Tibial artery (tissue), 4 donors: Measurements from ENCODE around the gene CRYGC.

ENCODE experiments used
- DNase-seq, 2 donors: peaks; one replicate each; pipeline ENCODE4 v3.0.0-alpha.2; 2019
- H3K27ac ChIP-seq, 2 donors: fragments of 200-600 bp; sonication (generic) in 1 of 2; 1 replicate in 1 of 2; 2 replicates in 1 of 2; pipeline ENCODE4 v1.5.1; 2018 to 2019; ENCODE audit warnings: mild to moderate bottlenecking in 1 of 2
- H3K27me3 ChIP-seq, 2 donors: fragments of 200-600 bp; sonication (generic) in 1 of 2; one replicate each; pipeline versions ENCODE4 v1.5.1 to v1.6.0; 2016 to 2019
- H3K36me3 ChIP-seq, 3 donors: fragments of 200-600 bp; sonication (generic) in 2 of 3; one replicate each; pipeline ENCODE4 v1.5.1; 2016 to 2019; ENCODE audit warnings: mild to moderate bottlenecking in 2 of 3
- H3K4me1 ChIP-seq, 4 donors: fragments of 200-600 bp; sonication (generic) in 2 of 4; 1 replicate in 3 of 4; 2 replicates in 1 of 4; pipeline ENCODE4 v1.5.1; 2016 to 2019
- H3K4me3 ChIP-seq, 2 donors: fragments of 200-600 bp; sonication (generic) in 1 of 2; 1 replicate in 1 of 2; 2 replicates in 1 of 2; pipeline ENCODE4 v1.5.1; 2018 to 2019; ENCODE audit warnings: mild to moderate bottlenecking in 2 of 2
- H3K9me3 ChIP-seq, 3 donors: fragments of 200-600 bp; sonication (generic) in 1 of 3; one replicate each; pipeline ENCODE4 v1.5.1; 2016 to 2019
- intact Hi-C: fragments of 100-400 bp; cut with DNase I; formaldehyde crosslinking; loops from one replicate; pipeline ENCODE4 v1.15.0; 2023; ENCODE audit warnings: low total_unique reads
- TF ChIP-seq, protein P1 (sequence below), 2 experiments: fragments of 200-600 bp in 1 of 2; fragments of 450-650 bp in 1 of 2; IDR thresholded peaks; one replicate each; pipeline ENCODE4 v1.5.1; 2017 to 2019; ENCODE audit warnings: antibody characterized with exemption in 2 of 2, mild to moderate bottlenecking in 1 of 2, moderate library complexity in 1 of 2

CRYGC gene, protein sequence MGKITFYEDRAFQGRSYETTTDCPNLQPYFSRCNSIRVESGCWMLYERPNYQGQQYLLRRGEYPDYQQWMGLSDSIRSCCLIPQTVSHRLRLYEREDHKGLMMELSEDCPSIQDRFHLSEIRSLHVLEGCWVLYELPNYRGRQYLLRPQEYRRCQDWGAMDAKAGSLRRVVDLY

DNA sequence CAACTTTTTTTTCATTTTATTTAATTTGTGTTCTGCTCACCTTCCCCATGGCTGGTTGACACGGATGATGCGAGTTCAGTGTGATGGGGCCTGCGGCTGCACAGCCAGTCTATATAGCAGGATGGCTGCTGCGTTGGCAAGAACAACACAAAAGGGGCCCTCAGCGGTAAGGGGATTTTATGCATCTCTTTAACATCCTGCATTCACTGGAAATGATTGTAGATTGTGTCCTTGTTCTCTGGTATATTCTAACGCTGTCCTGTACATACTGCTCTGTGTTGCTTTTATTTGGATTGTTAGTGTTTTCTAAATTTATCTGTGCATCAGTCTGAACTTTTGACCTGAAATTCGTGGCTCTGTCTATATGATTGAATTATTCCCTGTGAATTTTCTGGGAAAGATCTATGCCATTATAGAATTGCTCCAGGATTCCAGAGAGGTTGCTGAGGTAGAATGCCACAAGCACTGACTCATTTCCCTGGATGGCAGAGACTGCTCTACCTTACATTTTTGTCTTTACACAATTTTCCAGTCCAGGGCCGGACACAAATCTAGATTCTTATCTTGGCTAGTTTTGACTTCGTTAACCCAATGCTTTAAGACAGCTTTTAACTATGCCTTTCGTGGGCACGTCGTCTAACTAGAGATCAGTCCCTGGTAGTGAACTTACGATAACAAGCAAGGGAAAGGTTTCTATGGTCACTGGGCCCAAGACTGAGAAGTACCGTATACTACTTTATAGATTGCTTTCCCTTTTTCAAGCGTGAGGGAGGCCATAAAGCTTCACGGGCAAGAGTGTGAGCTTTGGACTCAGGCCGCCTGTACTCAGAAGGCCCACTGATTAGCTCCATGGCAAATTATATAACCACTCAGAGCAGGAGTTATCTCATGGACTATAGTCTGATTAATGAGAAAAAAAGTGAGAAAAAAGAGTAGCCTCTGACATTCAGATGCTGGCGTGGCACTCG, at the start of gene CRYGC:
Gene CRYGC (minus strand): TSS at position 85 of the 968 bp plus-strand sequence. CDS start 36 bp downstream, at position 49.
- H3K4me1 ChIP-seq = no peaks in the 10 kb centered on the region
- H3K27ac ChIP-seq = no peak within 1 kb of the TSS
- no peaks in the 10 kb centered on the region for H3K36me3 ChIP-seq
- TF ChIP-seq, protein P1, sequence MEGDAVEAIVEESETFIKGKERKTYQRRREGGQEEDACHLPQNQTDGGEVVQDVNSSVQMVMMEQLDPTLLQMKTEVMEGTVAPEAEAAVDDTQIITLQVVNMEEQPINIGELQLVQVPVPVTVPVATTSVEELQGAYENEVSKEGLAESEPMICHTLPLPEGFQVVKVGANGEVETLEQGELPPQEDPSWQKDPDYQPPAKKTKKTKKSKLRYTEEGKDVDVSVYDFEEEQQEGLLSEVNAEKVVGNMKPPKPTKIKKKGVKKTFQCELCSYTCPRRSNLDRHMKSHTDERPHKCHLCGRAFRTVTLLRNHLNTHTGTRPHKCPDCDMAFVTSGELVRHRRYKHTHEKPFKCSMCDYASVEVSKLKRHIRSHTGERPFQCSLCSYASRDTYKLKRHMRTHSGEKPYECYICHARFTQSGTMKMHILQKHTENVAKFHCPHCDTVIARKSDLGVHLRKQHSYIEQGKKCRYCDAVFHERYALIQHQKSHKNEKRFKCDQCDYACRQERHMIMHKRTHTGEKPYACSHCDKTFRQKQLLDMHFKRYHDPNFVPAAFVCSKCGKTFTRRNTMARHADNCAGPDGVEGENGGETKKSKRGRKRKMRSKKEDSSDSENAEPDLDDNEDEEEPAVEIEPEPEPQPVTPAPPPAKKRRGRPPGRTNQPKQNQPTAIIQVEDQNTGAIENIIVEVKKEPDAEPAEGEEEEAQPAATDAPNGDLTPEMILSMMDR (IDR thresholded peaks at IDR 0.05) = no peak
- no peak for DNase-seq
- H3K27me3 ChIP-seq = peaks cover 0 to 4% of the 10 kb centered on the region in 2 donors
- H3K4me3 ChIP-seq = no peak within 1 kb of the TSS
- intact Hi-C loops = no loop called here
- H3K9me3 ChIP-seq = no peaks in the 10 kb centered on the region

DNA sequence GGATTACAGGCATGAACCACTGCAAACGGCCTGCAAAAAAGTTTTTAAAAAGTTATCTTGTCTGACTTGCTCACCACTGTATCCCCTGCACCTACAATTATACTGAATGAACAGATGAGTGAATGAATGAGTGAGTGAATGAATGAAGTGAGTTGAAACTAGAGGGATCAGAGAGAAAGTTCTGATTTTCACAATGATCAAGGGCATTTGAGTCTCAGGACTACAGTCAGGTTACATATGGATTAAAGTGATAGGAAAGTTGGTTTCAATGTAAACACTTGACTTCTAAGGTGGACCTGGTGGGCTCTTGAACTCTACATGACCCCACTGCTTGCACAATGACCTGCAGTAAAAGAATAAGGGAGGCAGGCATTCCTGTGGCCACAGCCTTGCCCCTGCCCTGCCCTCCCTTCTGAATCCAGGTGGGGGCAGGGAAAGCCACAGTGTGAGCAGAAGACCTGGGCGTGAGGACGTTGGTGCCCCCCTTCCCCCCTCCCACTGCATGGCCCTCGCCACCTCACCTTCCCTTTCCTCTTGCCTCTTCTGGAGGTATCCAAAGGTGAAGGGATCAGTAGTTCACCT, 49.5 kb upstream of the CRYGC start:
- Histone ChIP-seq H3K27me3 (no peaks in the 10 kb centered on the region), H3K27ac (no peak overlapping the region), H3K36me3 (no peaks in the 10 kb centered on the region), H3K4me3 (no peak overlapping the region), H3K4me1 (no peaks in the 10 kb centered on the region), H3K9me3 (no peaks in the 10 kb centered on the region)
- DNase-seq = no peak
- intact Hi-C loops = loop anchor here (10.0 kb wide), 1 partner anchor 76 kb away; the partner anchor contains the start of gene IDH1
- TF ChIP-seq, protein P1 (IDR thresholded peaks at IDR 0.05) = no peak

DNA sequence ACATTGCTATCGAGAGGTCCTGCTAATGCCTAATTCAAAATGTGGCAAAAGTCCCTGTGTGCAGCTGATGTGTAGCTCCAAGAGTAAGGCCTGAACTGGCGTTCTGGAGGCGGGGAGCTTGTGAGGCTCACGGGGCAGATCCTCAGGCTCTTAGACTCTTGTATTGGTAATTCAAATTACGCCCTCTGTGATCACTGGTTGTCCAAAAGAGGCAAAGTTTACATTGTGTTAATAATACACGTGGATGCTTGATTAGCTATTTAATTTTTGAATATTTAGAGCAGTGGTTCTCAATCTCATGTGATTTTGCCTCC, 46.2 kb upstream of the CRYGC start:
- H3K27me3 ChIP-seq = no peaks in the 10 kb centered on the region
- H3K9me3 ChIP-seq = no peaks in the 10 kb centered on the region
- intact Hi-C loops = loop anchor here (10.0 kb wide), 1 partner anchor 79 kb away; the partner anchor contains the start of gene IDH1

DNA sequence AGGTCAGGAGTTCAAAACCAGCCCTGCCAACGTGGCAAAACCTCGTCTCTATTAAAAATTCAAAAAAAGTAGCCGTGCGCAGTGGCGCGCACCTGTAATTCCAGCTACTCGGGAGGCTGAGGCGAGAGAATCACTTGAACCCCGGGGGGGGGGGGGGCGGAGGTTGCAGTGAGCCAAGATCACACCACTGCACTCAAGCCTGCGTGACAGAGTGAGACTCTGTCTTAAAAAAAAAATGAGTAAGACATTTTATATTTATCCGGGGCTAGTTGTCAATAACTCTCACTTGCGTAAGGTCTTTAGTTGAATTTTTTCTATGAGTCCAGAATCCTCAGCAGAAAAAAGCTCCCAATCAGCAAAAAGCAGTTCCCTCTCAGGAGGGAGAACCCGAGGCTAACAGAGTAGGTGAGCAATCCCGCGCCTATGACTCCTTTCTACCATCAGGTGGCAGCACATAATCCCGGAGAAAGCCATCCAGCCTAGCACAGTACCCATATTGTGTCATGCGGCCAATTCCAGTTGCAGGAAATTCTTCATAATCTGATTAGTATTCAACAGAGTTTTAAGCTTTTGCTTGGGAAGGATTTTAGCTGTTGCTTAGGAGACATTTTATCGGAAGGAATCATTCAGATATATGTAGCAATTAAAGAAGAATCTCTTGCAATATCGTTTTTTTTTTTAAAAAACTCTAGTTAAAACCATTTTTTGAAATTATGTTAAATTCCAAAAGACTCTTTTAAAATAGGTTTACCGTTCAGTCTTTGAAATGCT, 45.6 kb upstream of the CRYGC start:
- no peaks in the 10 kb centered on the region for H3K36me3 ChIP-seq
- DNase-seq = peak; percentile 80 to 86
- intact Hi-C loops = loop anchor here (10.0 kb wide), 1 partner anchor 80 kb away; the partner anchor contains the start of gene IDH1
- no peaks in the 10 kb centered on the region for H3K9me3 ChIP-seq
- no peaks in the 10 kb centered on the region for H3K27me3 ChIP-seq
- H3K4me1 ChIP-seq = no peaks in the 10 kb centered on the region
- TF ChIP-seq, protein P1 (IDR thresholded peaks at IDR 0.05) = peak; percentile 72 to 90
- no peak overlapping the region for H3K4me3 ChIP-seq
- H3K27ac ChIP-seq = no peak overlapping the region

More for the DNA sequence above, 46.2 kb upstream of the CRYGC start:
- Histone ChIP-seq H3K27ac (no peak overlapping the region), H3K4me1 (no peaks in the 10 kb centered on the region), H3K36me3 (no peaks in the 10 kb centered on the region), H3K4me3 (no peak overlapping the region)
- DNase-seq = no peak
- TF ChIP-seq, protein P1 (IDR thresholded peaks at IDR 0.05) = no peak

DNA sequence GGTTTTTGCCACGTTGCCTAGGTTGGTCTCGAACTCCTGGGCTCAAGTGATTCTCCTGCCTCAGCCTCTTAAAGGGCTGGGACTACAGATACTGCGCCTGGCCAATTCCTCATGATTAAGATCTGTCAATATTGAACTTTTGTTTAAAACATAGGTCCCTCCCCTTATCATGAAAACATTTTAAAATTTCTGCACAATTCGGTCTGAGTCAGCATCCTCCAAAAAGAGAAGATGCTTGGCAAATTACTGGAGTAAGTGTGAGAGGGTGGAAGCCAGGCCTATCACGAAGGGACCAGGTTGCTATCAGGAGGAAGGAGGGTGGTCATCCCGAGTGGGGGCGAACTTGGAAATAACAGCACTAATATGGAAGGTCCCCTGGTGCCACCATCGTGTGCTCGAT, 44.5 kb upstream of the CRYGC start:
- H3K27me3 ChIP-seq = no peaks in the 10 kb centered on the region
- TF ChIP-seq, protein P1 (IDR thresholded peaks at IDR 0.05) = no peak
- intact Hi-C loops = loop anchor here (10.0 kb wide), 1 partner anchor 81 kb away; the partner anchor contains the start of gene IDH1
- no peak for DNase-seq
- no peak overlapping the region for H3K27ac ChIP-seq
- no peaks in the 10 kb centered on the region for H3K9me3 ChIP-seq
- no peaks in the 10 kb centered on the region for H3K36me3 ChIP-seq
- H3K4me1 ChIP-seq = no peaks in the 10 kb centered on the region
- H3K4me3 ChIP-seq = no peak overlapping the region
